KG1 (cell line): ENCODE data around the gene PGA4.
"Not testable (repeated sequence)": the region's sequence is repeated elsewhere in the genome, so short reads cannot be mapped to it uniquely, and the experiment has no call there.

ENCODE experiments used
- DNase-seq: peaks from one replicate; lab custom pipeline; 2025; lab: John Stamatoyannopoulos, UW

The PGA4 gene

GRCh38 chr11:61204502-61205059, 17.6 kb upstream of the PGA4 start:
- DNase-seq, result not testable (repeated sequence)

GRCh38 chr11:61207636-61208310, 14.4 kb upstream of the PGA4 start:
- not testable (repeated sequence) for DNase-seq

- not testable (repeated sequence) for DNase-seq
Measured at GRCh38 chr11:61210629-61211028, 11.5 kb upstream of the PGA4 start.

- not testable (repeated sequence) for DNase-seq
Measured at GRCh38 chr11:61211327-61211952, 10.7 kb upstream of the PGA4 start.

- not testable (repeated sequence) for DNase-seq
Measured at GRCh38 chr11:61212202-61212601, 9.9 kb upstream of the PGA4 start.

- not testable (repeated sequence) for DNase-seq
Measured at GRCh38 chr11:61213711-61214324, 8.3 kb upstream of the PGA4 start.

GRCh38 chr11:61218306-61218705, 3.8 kb upstream of the PGA4 start:
- DNase-seq, result not testable (repeated sequence)

GRCh38 chr11:61219016-61219415, 3.1 kb upstream of the PGA4 start:
- DNase-seq, result not testable (repeated sequence)

GRCh38 chr11:61222692-61223091, 545 bp downstream of the PGA4 start:
- not testable (repeated sequence) for DNase-seq

GRCh38 chr11:61226457-61227137, 4.5 kb downstream of the PGA4 start:
- DNase-seq, result not testable (repeated sequence)

- DNase-seq, result not testable (repeated sequence)
Measured at GRCh38 chr11:61229458-61229857, 7.3 kb downstream of the PGA4 start.

GRCh38 chr11:61231033-61231432, 8.9 kb downstream of the PGA4 start:
- DNase-seq, result not testable (repeated sequence)

GRCh38 chr11:61231585-61231984, 9.4 kb downstream of the PGA4 start:
- not testable (repeated sequence) for DNase-seq

GRCh38 chr11:61232548-61233145, 10.5 kb downstream of the PGA4 start:
- DNase-seq, result not testable (repeated sequence)

GRCh38 chr11:61237130-61237529, 15.0 kb downstream of the PGA4 start:
- not testable (repeated sequence) for DNase-seq

GRCh38 chr11:61240288-61240687, 18.1 kb downstream of the PGA4 start:
- DNase-seq, result not testable (repeated sequence)

- not testable (repeated sequence) for DNase-seq
Measured at GRCh38 chr11:61240875-61241274, 18.7 kb downstream of the PGA4 start, which contains the start of gene PGA5. Gene PGA5 (plus strand): TSS chr11:61241175. CDS start chr11:61241227, 52 bp downstream.

GRCh38 chr11:61241526-61241925, 19.4 kb downstream of the PGA4 start:
- DNase-seq, result not testable (repeated sequence)

- not testable (repeated sequence) for DNase-seq
Measured at GRCh38 chr11:61245284-61245964, 23.3 kb downstream of the PGA4 start.

GRCh38 chr11:61248071-61248470, 25.9 kb downstream of the PGA4 start:
- not testable (repeated sequence) for DNase-seq

GRCh38 chr11:61249201-61249600, 27.1 kb downstream of the PGA4 start:
- DNase-seq, result not testable (repeated sequence)
